DND-41 (cell line): ENCODE data around the gene SHANK1.
"Not testable (repeated sequence)": the region's sequence is repeated elsewhere in the genome, so short reads cannot be mapped to it uniquely, and the experiment has no call there.

ENCODE experiments used
- ATAC-seq: fragments of 200-7000 bp; cut with Tn5 transposase; 3 replicates; pipeline ENCODE4 v1.9.1; 2021; ENCODE audit warnings: low read depth; ENCODE audit not compliant: insufficient read depth
- DNase-seq: peaks from one replicate; pipeline ENCODE4 v3.0.0-alpha.2; 2020
- H2AFZ ChIP-seq: 2 replicates; pipeline ENCODE4 v1.6.0; 2012; ENCODE audit warnings: low read depth, low read length
- H3K27ac ChIP-seq: 2 replicates; pipeline ENCODE4 v1.5.1; 2012; ENCODE audit warnings: low read length, inconsistent platforms
- H3K27me3 ChIP-seq: fragments of 200-600 bp; sonication (generic); 2 replicates; pipeline ENCODE4 v1.6.0; 2012; ENCODE audit warnings: low read length, mild to moderate bottlenecking, inconsistent platforms; ENCODE audit not compliant: insufficient read depth, poor library complexity
- H3K36me3 ChIP-seq: 2 replicates; pipeline ENCODE4 v1.5.1; 2012; ENCODE audit warnings: low read length, inconsistent platforms; ENCODE audit not compliant: insufficient read depth
- H3K4me1 ChIP-seq: 2 replicates; pipeline ENCODE4 v1.5.1; 2012; ENCODE audit warnings: mild to moderate bottlenecking, low read length; ENCODE audit not compliant: insufficient read depth
- H3K4me2 ChIP-seq: 2 replicates; pipeline ENCODE4 v1.6.0; 2012; ENCODE audit warnings: mild to moderate bottlenecking, moderate library complexity, low read length, inconsistent platforms; ENCODE audit not compliant: insufficient read depth
- H3K4me3 ChIP-seq, 2 experiments: fragments of 200-600 bp in 1 of 2; shearing (Covaris generic) in 1 of 2; 2 replicates each; pipeline ENCODE4 v1.5.1; 2012 to 2016; ENCODE audit warnings: inconsistent platforms in 2 of 2, low read length in 2 of 2, mild to moderate bottlenecking in 2 of 2, low read depth in 1 of 2, moderate library complexity in 1 of 2
- H3K79me2 ChIP-seq: 2 replicates; pipeline ENCODE4 v1.6.0; 2012; ENCODE audit warnings: low read length, inconsistent platforms; ENCODE audit not compliant: insufficient read depth
- H3K9ac ChIP-seq: 2 replicates; pipeline ENCODE4 v1.6.0; 2012; ENCODE audit warnings: low read depth, mild to moderate bottlenecking, inconsistent platforms, low read length, moderate library complexity
- H3K9me3 ChIP-seq: 2 replicates; pipeline ENCODE4 v1.5.1; 2012; ENCODE audit warnings: low read length, moderate library complexity, mild to moderate bottlenecking, inconsistent platforms; ENCODE audit not compliant: insufficient read depth, severe bottlenecking
- H4K20me1 ChIP-seq: 2 replicates; pipeline ENCODE4 v1.6.0; 2012; ENCODE audit warnings: low read length; ENCODE audit not compliant: insufficient read depth
- EZH2 ChIP-seq: IDR thresholded peaks from 3 replicates; pipeline ENCODE4 v1.6.1; 2012; ENCODE audit warnings: borderline replicate concordance, low read depth, mild to moderate bottlenecking, moderate library complexity, low read length, inconsistent platforms; ENCODE audit not compliant: severe bottlenecking
- TF ChIP-seq, protein P1 (sequence below): IDR thresholded peaks from 2 replicates; pipeline ENCODE4 v1.5.1; 2012; ENCODE audit warnings: borderline replicate concordance, low read length, moderate library complexity, mild to moderate bottlenecking; ENCODE audit not compliant: poor library complexity, severe bottlenecking; ENCODE audit errors: extremely low read depth

SHANK1 gene

DNA sequence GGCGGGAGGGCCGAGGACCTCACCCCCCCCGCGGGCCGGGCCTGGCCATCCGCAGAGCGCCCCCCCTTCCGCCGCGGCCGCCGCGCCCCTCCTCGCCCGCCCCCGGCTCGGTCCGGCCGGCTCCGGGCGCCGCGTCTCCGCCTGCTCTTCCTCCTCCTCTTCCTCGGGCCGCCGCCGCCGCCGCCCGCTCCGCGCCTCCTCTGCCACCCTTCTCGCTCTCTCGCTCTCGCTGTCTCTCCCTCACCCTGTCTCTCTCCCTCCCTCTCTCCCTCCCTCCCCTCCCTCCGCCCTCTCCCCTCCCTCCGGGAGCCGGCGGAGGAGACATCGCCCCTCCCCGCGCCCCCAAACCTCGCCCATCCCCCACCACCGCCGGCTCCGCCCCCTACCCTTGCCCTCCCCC is at the start of gene SHANK1:
SHANK1 (minus strand) TSS at position 237 of the 400 bp plus-strand sequence. CDS start 2,883 bp downstream, outside the sequence.
- Histone ChIP-seq H3K4me2 (no peak within 1 kb of the TSS), H3K9ac (no peak within 1 kb of the TSS), H3K79me2 (no peaks in the 10 kb centered on the region), H3K27me3 (peaks cover 65% of the 10 kb centered on the region), H3K4me1 (peaks cover 17% of the 10 kb centered on the region), H2AFZ (no peak within 1 kb of the TSS), H3K36me3 (no peaks in the 10 kb centered on the region), H3K27ac (no peak within 1 kb of the TSS), H3K9me3 (no peaks in the 10 kb centered on the region), H3K4me3 (no peak within 1 kb of the TSS), H4K20me1 (peaks cover 29% of the 10 kb centered on the region)
- no peak for TF ChIP-seq EZH2
- TF ChIP-seq, protein P1, sequence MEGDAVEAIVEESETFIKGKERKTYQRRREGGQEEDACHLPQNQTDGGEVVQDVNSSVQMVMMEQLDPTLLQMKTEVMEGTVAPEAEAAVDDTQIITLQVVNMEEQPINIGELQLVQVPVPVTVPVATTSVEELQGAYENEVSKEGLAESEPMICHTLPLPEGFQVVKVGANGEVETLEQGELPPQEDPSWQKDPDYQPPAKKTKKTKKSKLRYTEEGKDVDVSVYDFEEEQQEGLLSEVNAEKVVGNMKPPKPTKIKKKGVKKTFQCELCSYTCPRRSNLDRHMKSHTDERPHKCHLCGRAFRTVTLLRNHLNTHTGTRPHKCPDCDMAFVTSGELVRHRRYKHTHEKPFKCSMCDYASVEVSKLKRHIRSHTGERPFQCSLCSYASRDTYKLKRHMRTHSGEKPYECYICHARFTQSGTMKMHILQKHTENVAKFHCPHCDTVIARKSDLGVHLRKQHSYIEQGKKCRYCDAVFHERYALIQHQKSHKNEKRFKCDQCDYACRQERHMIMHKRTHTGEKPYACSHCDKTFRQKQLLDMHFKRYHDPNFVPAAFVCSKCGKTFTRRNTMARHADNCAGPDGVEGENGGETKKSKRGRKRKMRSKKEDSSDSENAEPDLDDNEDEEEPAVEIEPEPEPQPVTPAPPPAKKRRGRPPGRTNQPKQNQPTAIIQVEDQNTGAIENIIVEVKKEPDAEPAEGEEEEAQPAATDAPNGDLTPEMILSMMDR = no peak
- ATAC-seq = no peak
- DNase-seq = peak; percentile 55

DNA sequence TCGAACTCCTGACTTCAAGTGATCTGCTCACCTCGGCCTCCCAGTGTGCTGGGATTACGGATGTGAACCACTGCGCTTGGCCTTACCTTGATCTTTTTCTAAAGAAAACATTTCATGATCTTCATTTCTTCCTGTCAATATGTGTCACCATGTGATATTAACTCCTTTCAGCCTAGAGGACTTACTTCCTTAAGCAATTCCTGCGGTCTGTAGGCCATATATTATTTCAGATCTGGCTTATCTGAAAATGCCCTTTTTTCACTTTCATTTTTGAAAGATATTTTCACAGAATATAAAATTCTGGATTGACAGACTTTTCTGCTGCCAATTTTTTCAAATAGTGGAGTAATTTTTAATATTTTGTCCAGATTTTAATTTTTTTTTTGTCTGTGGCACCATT is 48.7 kb upstream of the SHANK1 start:
- Histone ChIP-seq H3K4me1 (no peaks in the 10 kb centered on the region), H3K36me3 (no peaks in the 10 kb centered on the region), H3K9ac (no peak overlapping the region), H3K79me2 (no peaks in the 10 kb centered on the region), H3K27me3 (no peaks in the 10 kb centered on the region), H3K9me3 (no peaks in the 10 kb centered on the region), H3K27ac (no peak overlapping the region), H3K4me3 (no peak overlapping the region), H4K20me1 (no peaks in the 10 kb centered on the region), H2AFZ (no peak overlapping the region), H3K4me2 (no peak overlapping the region)
- DNase-seq (no peak), ATAC-seq (no peak)
- TF ChIP-seq, protein P1 = no peak

DNA sequence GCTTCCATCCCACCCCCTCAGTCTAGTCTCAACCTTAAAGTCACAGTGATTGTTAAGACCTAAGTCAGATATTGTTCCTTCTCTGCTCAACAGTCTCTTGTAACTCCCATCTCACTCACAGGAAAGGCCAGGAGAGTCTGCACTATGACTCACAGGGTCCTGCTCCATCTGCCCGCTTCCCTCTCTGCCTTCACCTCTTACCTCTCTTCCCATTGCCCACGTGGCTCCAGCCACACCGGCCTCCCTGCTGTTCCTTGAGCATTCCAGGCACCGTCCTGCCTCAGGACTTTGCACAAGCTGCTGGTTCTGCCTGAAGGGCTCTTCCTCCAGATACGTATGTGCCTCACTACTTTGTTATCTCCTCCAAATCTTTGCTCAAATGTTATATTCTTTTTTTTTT is 47.7 kb upstream of the SHANK1 start:
- H3K9me3 ChIP-seq, H3K9ac ChIP-seq, H3K27me3 ChIP-seq, ATAC-seq, H2AFZ ChIP-seq, H3K79me2 ChIP-seq, H3K4me1 ChIP-seq, H3K36me3 ChIP-seq, H3K4me2 ChIP-seq, H3K27ac ChIP-seq, H4K20me1 ChIP-seq, H3K4me3 ChIP-seq, DNase-seq: not testable (repeated sequence)

DNA sequence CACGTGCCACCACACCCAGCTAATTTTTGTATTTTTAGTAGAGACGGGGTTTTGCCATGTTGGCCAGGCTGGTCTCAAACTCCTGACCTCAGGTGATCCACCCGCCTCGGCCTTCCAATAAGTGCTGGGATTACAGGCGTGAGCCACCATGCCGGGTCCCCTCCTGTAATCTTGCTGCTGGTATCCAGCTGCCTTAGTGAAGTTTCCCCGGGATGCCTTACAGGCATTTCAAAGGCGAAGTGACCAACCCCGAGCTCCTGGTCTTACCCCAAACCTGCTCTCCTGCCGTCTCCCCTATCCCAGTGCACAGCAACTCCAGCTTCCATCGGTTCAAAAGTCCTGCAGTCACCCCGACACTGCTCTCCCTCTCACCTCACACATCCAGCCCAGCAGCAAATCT is 47.1 kb upstream of the SHANK1 start:
- H3K27me3 ChIP-seq, H3K4me1 ChIP-seq, H2AFZ ChIP-seq, H3K79me2 ChIP-seq, H4K20me1 ChIP-seq, H3K27ac ChIP-seq, H3K9me3 ChIP-seq, H3K9ac ChIP-seq, ATAC-seq, H3K36me3 ChIP-seq, H3K4me2 ChIP-seq, H3K4me3 ChIP-seq, DNase-seq: not testable (repeated sequence)
